Body of pancreas (tissue), 4 donors: Measurements from ENCODE around the gene SSH2. TPM values are rescaled to one million over a fixed set of nuclear protein-coding genes. Genes with fewer than 3 reads are reported as not detected.
"Not testable (repeated sequence)": the region's sequence is repeated elsewhere in the genome, so short reads cannot be mapped to it uniquely, and the experiment has no call there.

ENCODE experiments used
- ATAC-seq: fragments of 150-250 bp; one replicate; pipeline ENCODE4 v1.9.1; 2016
- DNase-seq, 4 donors: peaks; one replicate each; pipeline ENCODE4 v3.0.0-alpha.2; 2019
- H3K27ac ChIP-seq, 4 donors: fragments of 200-600 bp; sonication (generic); 1 replicate in 3 of 4; 2 replicates in 1 of 4; pipeline versions ENCODE4 v1.5.1 to v1.6.1; 2016 to 2019; ENCODE audit warnings: mild to moderate bottlenecking in 1 of 4, mixed read lengths in 1 of 4, moderate library complexity in 1 of 4
- H3K27me3 ChIP-seq, 2 donors: fragments of 200-600 bp; sonication (generic); one replicate each; pipeline ENCODE4 v1.6.0; 2016; ENCODE audit warnings: mild to moderate bottlenecking in 1 of 2
- H3K36me3 ChIP-seq, 2 donors: fragments of 200-600 bp; sonication (generic); replicated peaks in 1 of 2; 2 replicates each; pipeline ENCODE4 v1.5.1; 2016; ENCODE audit warnings: low read depth in 2 of 2; ENCODE audit not compliant: insufficient read depth in 1 of 2
- H3K4me1 ChIP-seq: fragments of 200-600 bp; sonication (generic); one replicate; pipeline ENCODE4 v1.6.0; 2016
- H3K4me3 ChIP-seq, 2 donors: fragments of 200-600 bp; sonication (generic); 1 replicate in 1 of 2; 2 replicates in 1 of 2; pipeline ENCODE4 v1.5.1; 2016 to 2019
- H3K9me3 ChIP-seq, 3 donors: fragments of 200-600 bp; sonication (generic); 1 replicate in 2 of 3; 2 replicates in 1 of 3; pipeline ENCODE4 v1.5.1; 2016
- POLR2A ChIP-seq, 3 donors: fragments of 450-650 bp; IDR thresholded peaks; one replicate each; pipeline ENCODE4 v1.6.1; 2016; ENCODE audit warnings: antibody characterized with exemption in 3 of 3, mild to moderate bottlenecking in 2 of 3
- WGBS, 2 donors: methylation state at CpG; one replicate each; pipeline ENCODE4 v1.1.5; 2017; 5-methylcytosine and 5-hydroxymethylcytosine counted together
- intact Hi-C: fragments of 100-400 bp; cut with DNase I; formaldehyde crosslinking; loops from one replicate; pipeline ENCODE4 v1.15.1; 2023
- total RNA-seq, 2 donors: library from RNA; depleted of rRNA; stranded (reverse); fragments of >200 nt; gene quantifications; one replicate each; pipeline ENCODE4 v1.1.0, GENCODE V29; 2016
- TF ChIP-seq, protein P1 (sequence below), 7 experiments: fragments of 450-650 bp in 4 of 7; fragments of 200-600 bp in 3 of 7; sonication (generic) in 3 of 7; IDR thresholded peaks; one replicate each; pipeline ENCODE4 v1.5.1; 2016 to 2019; ENCODE audit warnings: antibody characterized with exemption in 7 of 7

Gene SSH2
- total RNA-seq, 2 donors from 2014 or later, result 8.2 to 8.6 TPM

DNA sequence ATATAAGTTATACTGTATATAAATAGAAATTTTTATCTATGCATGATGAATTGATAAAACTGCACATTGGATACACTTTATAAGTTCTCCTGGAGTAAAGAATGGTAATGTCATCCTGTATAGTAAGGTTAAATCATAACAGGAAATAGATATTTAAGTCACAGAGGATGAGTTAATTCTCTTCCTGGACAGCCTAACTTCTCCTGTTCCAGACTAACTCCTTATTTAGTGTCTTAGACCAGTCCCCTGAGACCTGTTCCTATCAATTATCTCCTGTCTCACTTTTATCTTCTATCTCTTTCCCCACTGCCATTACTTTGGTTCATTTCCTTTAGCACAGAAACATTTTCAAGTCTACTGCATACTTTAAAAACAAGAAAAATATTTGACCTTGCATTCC, 46.5 kb downstream of the SSH2 start:
- DNase-seq, result no peak
- Histone ChIP-seq H3K4me1 (peaks cover 7% of the 10 kb centered on the region), H3K36me3 (no peaks in the 10 kb centered on the region), H3K4me3 (no peak overlapping the region), H3K27me3 (no peaks in the 10 kb centered on the region), H3K9me3 (no peaks in the 10 kb centered on the region), H3K27ac (no peak overlapping the region)
- intact Hi-C loops, result no loop called here
- no peak for TF ChIP-seq POLR2A (IDR thresholded peaks at IDR 0.05)
- no peak for ATAC-seq

DNA sequence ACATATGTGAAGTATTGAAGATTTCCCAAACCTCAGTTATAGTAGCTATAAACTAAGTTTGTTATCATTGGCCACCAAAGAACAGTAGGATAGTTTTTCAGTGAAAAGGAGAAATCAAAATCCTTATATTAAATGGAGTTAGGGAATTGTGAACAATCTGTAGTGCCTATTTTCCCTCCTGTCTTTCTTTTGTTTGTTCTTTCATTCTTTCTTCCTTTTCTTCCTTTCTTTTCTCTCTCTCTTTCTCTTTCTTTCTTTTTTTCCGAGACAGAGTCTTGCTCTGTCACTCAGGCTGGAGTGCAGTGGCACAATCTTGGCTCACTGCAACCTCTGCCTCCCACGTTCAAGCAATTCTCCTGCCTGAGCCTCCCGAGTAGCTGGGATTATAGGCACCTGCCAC, 48.8 kb downstream of the SSH2 start:
- Histone ChIP-seq H3K27me3 (no peaks in the 10 kb centered on the region), H3K4me1 (peaks cover 7% of the 10 kb centered on the region), H3K9me3 (no peaks in the 10 kb centered on the region), H3K4me3 (no peak overlapping the region), H3K27ac (no peak overlapping the region), H3K36me3 (no peaks in the 10 kb centered on the region)
- TF ChIP-seq, protein P1, sequence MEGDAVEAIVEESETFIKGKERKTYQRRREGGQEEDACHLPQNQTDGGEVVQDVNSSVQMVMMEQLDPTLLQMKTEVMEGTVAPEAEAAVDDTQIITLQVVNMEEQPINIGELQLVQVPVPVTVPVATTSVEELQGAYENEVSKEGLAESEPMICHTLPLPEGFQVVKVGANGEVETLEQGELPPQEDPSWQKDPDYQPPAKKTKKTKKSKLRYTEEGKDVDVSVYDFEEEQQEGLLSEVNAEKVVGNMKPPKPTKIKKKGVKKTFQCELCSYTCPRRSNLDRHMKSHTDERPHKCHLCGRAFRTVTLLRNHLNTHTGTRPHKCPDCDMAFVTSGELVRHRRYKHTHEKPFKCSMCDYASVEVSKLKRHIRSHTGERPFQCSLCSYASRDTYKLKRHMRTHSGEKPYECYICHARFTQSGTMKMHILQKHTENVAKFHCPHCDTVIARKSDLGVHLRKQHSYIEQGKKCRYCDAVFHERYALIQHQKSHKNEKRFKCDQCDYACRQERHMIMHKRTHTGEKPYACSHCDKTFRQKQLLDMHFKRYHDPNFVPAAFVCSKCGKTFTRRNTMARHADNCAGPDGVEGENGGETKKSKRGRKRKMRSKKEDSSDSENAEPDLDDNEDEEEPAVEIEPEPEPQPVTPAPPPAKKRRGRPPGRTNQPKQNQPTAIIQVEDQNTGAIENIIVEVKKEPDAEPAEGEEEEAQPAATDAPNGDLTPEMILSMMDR (IDR thresholded peaks at IDR 0.05), result no peak
- ATAC-seq, result no peak
- 82 to 87% methylated on average over 3 of the region's 3 CpGs for WGBS, 2 donors
- intact Hi-C loops, result no loop called here
- DNase-seq, result no peak

DNA sequence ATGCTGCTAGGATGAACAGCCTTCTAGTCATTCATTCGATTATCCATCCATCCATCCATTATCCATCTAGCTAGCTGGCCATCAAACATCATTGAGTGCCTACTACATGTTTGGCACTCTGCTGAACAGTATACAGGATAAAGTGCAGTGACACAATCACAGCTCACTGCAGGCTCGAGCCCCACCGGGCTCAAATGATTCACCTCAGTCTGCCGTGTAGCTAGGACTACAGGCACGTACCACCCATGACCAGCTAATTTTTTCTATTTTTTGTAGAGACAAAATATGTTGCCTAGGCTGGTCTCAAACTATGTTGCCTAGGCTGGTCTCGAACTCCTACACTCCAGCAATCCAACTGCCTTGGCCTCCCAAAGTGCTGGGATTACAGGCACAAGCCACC, 50.0 kb downstream of the SSH2 start:
- Histone ChIP-seq H3K4me3 (no peak overlapping the region), H3K36me3 (no peaks in the 10 kb centered on the region), H3K27ac (no peak overlapping the region), H3K27me3 (no peaks in the 10 kb centered on the region), H3K9me3 (no peaks in the 10 kb centered on the region), H3K4me1 (peaks cover 5% of the 10 kb centered on the region)
- ATAC-seq, result no peak
- intact Hi-C loops, result no loop called here
- 93 to 96% methylated on average over 6 of the region's 6 CpGs for WGBS, 2 donors
- no peak for TF ChIP-seq POLR2A (IDR thresholded peaks at IDR 0.05)
- TF ChIP-seq, protein P1 (IDR thresholded peaks at IDR 0.05), result no peak
- DNase-seq, result no peak

DNA sequence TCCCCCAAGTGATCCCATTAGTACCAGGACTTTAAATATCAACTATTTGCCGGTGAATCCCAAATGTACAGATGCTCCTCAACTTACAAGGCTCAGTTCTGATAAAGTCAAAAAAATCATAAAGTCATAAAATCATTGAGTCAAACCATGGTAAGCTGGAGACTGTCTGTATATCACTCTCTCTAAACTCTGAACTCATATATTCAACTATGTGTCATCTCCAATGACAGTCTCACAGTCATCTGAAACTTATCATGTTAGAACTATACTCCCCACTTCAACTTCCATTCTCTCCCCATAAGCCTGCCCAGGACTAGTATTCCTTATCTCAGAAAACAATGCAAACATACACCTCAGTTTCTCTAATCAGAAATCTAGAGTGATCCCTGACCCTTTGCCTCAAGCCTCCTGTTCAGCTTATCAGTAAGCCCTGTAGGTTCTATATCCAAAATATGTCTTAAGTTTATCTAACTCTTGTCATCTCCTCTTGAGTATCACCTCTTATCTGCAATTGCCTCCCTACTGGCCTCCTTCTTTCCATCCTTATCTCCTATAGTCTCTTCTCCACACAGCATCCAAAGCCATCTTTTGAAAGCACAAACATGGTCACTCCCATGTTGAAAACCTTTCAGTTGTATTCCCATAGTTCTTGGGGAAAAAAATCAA, 55.0 kb downstream of the SSH2 start:
- no peak overlapping the region for H3K4me3 ChIP-seq
- ATAC-seq (no peak), DNase-seq (no peak)
- H3K36me3 ChIP-seq, result no peaks in the 10 kb centered on the region
- intact Hi-C loops, result no loop called here
- 92 to 100% methylated on average over 1 of the region's 1 CpG for WGBS, 2 donors
- H3K27ac ChIP-seq, result no peak overlapping the region
- TF ChIP-seq POLR2A (IDR thresholded peaks at IDR 0.05), result no peak
- TF ChIP-seq, protein P1 (IDR thresholded peaks at IDR 0.05), result no peak
- no peaks in the 10 kb centered on the region for H3K9me3 ChIP-seq
- no peaks in the 10 kb centered on the region for H3K27me3 ChIP-seq
- H3K4me1 ChIP-seq, result peaks cover 13% of the 10 kb centered on the region

DNA sequence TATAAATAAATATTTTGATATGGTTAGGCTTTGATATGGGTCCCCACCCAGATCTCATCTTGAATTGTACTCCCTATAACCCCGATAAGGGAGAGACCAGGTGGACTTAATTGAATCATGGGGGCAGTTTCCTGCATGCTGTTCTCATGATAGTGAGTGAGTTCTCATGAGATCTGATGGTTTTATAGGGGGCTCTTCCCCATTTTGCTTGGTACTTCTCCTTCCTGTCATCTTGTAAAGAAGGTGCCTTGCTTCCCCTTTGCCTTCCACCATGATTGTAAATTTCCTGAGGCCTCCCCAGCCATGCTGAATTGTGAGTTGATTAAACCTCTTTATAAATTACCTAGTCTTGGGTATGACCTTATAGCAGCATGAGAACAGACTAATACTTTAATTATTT, 55.7 kb downstream of the SSH2 start:
- H3K27ac ChIP-seq, H3K36me3 ChIP-seq, ATAC-seq, H3K27me3 ChIP-seq, intact Hi-C loops, H3K9me3 ChIP-seq, H3K4me3 ChIP-seq, DNase-seq: not testable (repeated sequence)
- H3K4me1 ChIP-seq, result peaks cover 13% of the 10 kb centered on the region
- 88 to 100% methylated on average over 1 of the region's 1 CpG for WGBS, 2 donors

DNA sequence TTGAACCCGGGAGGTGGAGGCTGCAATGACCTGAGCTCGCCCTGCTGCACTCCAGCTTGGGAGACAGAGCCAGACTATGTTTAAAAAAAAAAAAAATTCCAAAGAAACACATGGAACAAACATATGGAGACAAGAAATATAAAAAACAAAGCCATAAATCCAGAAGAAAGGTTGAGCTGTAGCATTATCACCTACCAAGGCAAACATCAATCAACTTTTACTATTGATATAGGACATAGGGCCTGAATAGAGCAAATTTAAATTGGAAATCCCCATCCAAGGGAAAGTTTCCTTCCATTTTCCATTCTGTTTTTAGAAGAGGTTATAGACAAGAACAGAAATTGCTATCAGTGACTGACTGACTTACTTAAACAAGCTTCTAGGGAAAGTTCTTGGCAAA, 56.6 kb downstream of the SSH2 start:
- ATAC-seq (no peak), DNase-seq (no peak)
- Histone ChIP-seq H3K27ac (no peak overlapping the region), H3K4me1 (peaks cover 13% of the 10 kb centered on the region), H3K36me3 (no peaks in the 10 kb centered on the region), H3K4me3 (no peak overlapping the region), H3K27me3 (no peaks in the 10 kb centered on the region), H3K9me3 (no peaks in the 10 kb centered on the region)
- 86 to 94% methylated on average over 2 of the region's 2 CpGs for WGBS, 2 donors
- intact Hi-C loops, result no loop called here
- TF ChIP-seq, protein P1 (IDR thresholded peaks at IDR 0.05), result no peak
- TF ChIP-seq POLR2A (IDR thresholded peaks at IDR 0.05), result no peak
